OCI-LY7 (cell line): ENCODE data around the gene SLC35F1. TPM values are rescaled to one million over a fixed set of nuclear protein-coding genes. Genes with fewer than 3 reads are reported as not detected.

Experiments used
- BruUV-seq: library from RNA; stranded (reverse); fragments of 400-500 nt; replicated peaks from 2 replicates; lab custom pipeline; 2021; lab: Mats Ljungman, UMichigan
- CTCF ChIA-PET: fragments of 300-600 bp; sonication (Branson Sonifier 250); formaldehyde crosslinking; loops from one replicate; lab custom pipeline; 2022; ENCODE audit warnings: antibody characterized with exemption; ENCODE audit not compliant: unreplicated experiment; lab: Charles Lee
- POLR2A ChIA-PET: fragments of 300-600 bp; sonication (Branson Sonifier 250); formaldehyde crosslinking; loops from one replicate; lab custom pipeline; 2022; ENCODE audit warnings: antibody characterized with exemption; lab: Charles Lee
- DNase-seq: peaks from one replicate; pipeline ENCODE4 v3.0.0-alpha.2; 2015; ENCODE audit warnings: low spot score
- H2AFZ ChIP-seq: fragments of 200-600 bp; sonication (generic), shearing (Covaris generic); 2 replicates; pipeline ENCODE4 v1.6.1; 2014; ENCODE audit warnings: mild to moderate bottlenecking, antibody characterized with exemption, low read length, moderate library complexity
- H3K27ac ChIP-seq: fragments of 200-600 bp; sonication (generic); 2 replicates; pipeline ENCODE4 v1.5.1; 2014; ENCODE audit warnings: mixed run types, low read depth, mild to moderate bottlenecking, moderate library complexity, low read length, inconsistent platforms; ENCODE audit not compliant: poor library complexity, severe bottlenecking
- H3K36me3 ChIP-seq: fragments of 200-600 bp; sonication (generic); 2 replicates; pipeline ENCODE4 v1.6.1; 2014; ENCODE audit warnings: mild to moderate bottlenecking, antibody characterized with exemption, low read length, moderate library complexity, mixed read lengths; ENCODE audit not compliant: insufficient read depth
- H3K4me1 ChIP-seq: fragments of 200-600 bp; sonication (generic); 2 replicates; pipeline ENCODE4 v1.5.1; 2014; ENCODE audit warnings: mild to moderate bottlenecking, low read length; ENCODE audit not compliant: insufficient read depth, poor library complexity, severe bottlenecking
- H3K4me2 ChIP-seq: fragments of 200-600 bp; sonication (generic); 2 replicates; pipeline ENCODE4 v1.6.1; 2014; ENCODE audit warnings: mild to moderate bottlenecking, low read length
- H3K4me3 ChIP-seq: fragments of 200-600 bp; sonication (generic); 2 replicates; pipeline ENCODE4 v1.5.1; 2014; ENCODE audit warnings: mild to moderate bottlenecking, low read depth, low read length; ENCODE audit not compliant: poor library complexity, severe bottlenecking
- H3K79me2 ChIP-seq: fragments of 200-600 bp; sonication (generic); 2 replicates; pipeline ENCODE4 v1.6.1; 2016; ENCODE audit warnings: low read depth, mild to moderate bottlenecking, low read length, moderate library complexity, mixed read lengths; ENCODE audit not compliant: insufficient read depth
- H3K9me2 ChIP-seq: fragments of 200-600 bp; sonication (generic); 2 replicates; pipeline ENCODE4 v1.6.1; 2016; ENCODE audit warnings: mild to moderate bottlenecking, low read length, mixed read lengths; ENCODE audit not compliant: insufficient read depth
- H3K9me3 ChIP-seq: fragments of 200-600 bp; sonication (generic); 2 replicates; pipeline ENCODE4 v1.6.1; 2014; ENCODE audit warnings: mild to moderate bottlenecking, mixed run types, low read length, mixed read lengths
- H4K20me1 ChIP-seq: fragments of 200-600 bp; sonication (generic); 2 replicates; pipeline ENCODE4 v1.6.1; 2014; ENCODE audit warnings: mild to moderate bottlenecking, antibody characterized with exemption, low read length, moderate library complexity, mixed read lengths; ENCODE audit not compliant: insufficient read depth
- CTCF ChIP-seq: fragments of 200-600 bp; sonication (generic); conservative IDR thresholded peaks from 2 replicates; pipeline ENCODE4 v1.5.1; 2014; ENCODE audit warnings: mild to moderate bottlenecking, antibody characterized with exemption, low read length, moderate library complexity, mixed read lengths
- EZH2phosphoT487 ChIP-seq: fragments of 200-600 bp; sonication (generic); IDR thresholded peaks from 2 replicates; pipeline ENCODE4 v1.6.1; 2018; ENCODE audit warnings: low read depth, borderline replicate concordance, mild to moderate bottlenecking, mixed run types, antibody characterized with exemption, low read length, moderate library complexity, mixed read lengths
- intact Hi-C: fragments of 100-400 bp; cut with micrococcal nuclease; formaldehyde crosslinking; loops from one replicate; pipeline ENCODE4 v1.10.0; 2022; ENCODE audit not compliant: unreplicated experiment
- total RNA-seq, 2 experiments: library from RNA; depleted of rRNA in 1 of 2; stranded (reverse); fragments of >200 nt in 1 of 2; shearing (Covaris generic) in 1 of 2; gene quantifications; 2 replicates each; pipeline ENCODE4 v1.2.3, GENCODE V29; 2014 to 2022

SLC35F1 gene
- total RNA-seq, 2 experiments from 2014 or later = 0.03 TPM; not detected in 1

GRCh38 chr6:118187568-118188164, 280.6 kb downstream of the SLC35F1 start:
- no peaks in the 10 kb centered on the region for H3K4me1 ChIP-seq
- H3K27ac ChIP-seq = no peak overlapping the region

GRCh38 chr6:118188561-118188960, 281.5 kb downstream of the SLC35F1 start:
- intact Hi-C loops = no loop called here
- no TSS peak for BruUV-seq
- no peaks in the 10 kb centered on the region for H3K79me2 ChIP-seq
- H3K27ac ChIP-seq = no peak overlapping the region
- TF ChIP-seq EZH2phosphoT487 = no peak
- TF ChIP-seq CTCF = no peak
- no peak overlapping the region for H3K4me2 ChIP-seq
- no peak for DNase-seq
- H3K4me1 ChIP-seq = no peaks in the 10 kb centered on the region
- CTCF ChIA-PET = no interaction called here
- no peaks in the 10 kb centered on the region for H3K9me2 ChIP-seq
- H3K36me3 ChIP-seq = no peaks in the 10 kb centered on the region
- H3K4me3 ChIP-seq = no peak overlapping the region
- no peaks in the 10 kb centered on the region for H3K9me3 ChIP-seq
- no peaks in the 10 kb centered on the region for H4K20me1 ChIP-seq
- POLR2A ChIA-PET = no interaction called here
- no peak overlapping the region for H2AFZ ChIP-seq

More at GRCh38 chr6:118187568-118188164, 280.6 kb downstream of the SLC35F1 start:
- ChIA-PET POLR2A (no interaction called here), CTCF (no interaction called here)
- no peak for DNase-seq
- intact Hi-C loops = no loop called here
- H3K4me2 ChIP-seq = no peak overlapping the region
- TF ChIP-seq EZH2phosphoT487 (no peak), CTCF (no peak)
- no peaks in the 10 kb centered on the region for H3K79me2 ChIP-seq
- no peak overlapping the region for H3K4me3 ChIP-seq
- no peaks in the 10 kb centered on the region for H3K9me3 ChIP-seq
- H4K20me1 ChIP-seq = no peaks in the 10 kb centered on the region
- H3K9me2 ChIP-seq = no peaks in the 10 kb centered on the region
- no peak overlapping the region for H2AFZ ChIP-seq
- no peaks in the 10 kb centered on the region for H3K36me3 ChIP-seq
- BruUV-seq = no TSS peak

GRCh38 chr6:118197539-118197938, 290.5 kb downstream of the SLC35F1 start:
- Histone ChIP-seq H4K20me1 (no peaks in the 10 kb centered on the region), H3K4me2 (no peak overlapping the region), H3K79me2 (no peaks in the 10 kb centered on the region), H3K36me3 (no peaks in the 10 kb centered on the region), H3K4me1 (no peaks in the 10 kb centered on the region), H3K4me3 (no peak overlapping the region), H3K9me3 (no peaks in the 10 kb centered on the region), H2AFZ (no peak overlapping the region), H3K27ac (no peak overlapping the region), H3K9me2 (no peaks in the 10 kb centered on the region)
- CTCF ChIA-PET = no interaction called here
- POLR2A ChIA-PET = no interaction called here
- no peak for DNase-seq
- intact Hi-C loops = no loop called here
- TF ChIP-seq CTCF = no peak
- TF ChIP-seq EZH2phosphoT487 = no peak
- no TSS peak for BruUV-seq
